HG03103 (cell line): ENCODE data around the gene CCNG2.
A peak's percentile ranks its signal among the peaks of the same experiment; 100 is the strongest.
"Not testable (repeated sequence)": the region's sequence is repeated elsewhere in the genome, so short reads cannot be mapped to it uniquely, and the experiment has no call there.

Experiments
- ATAC-seq: cut with Tn5 transposase; IDR thresholded peaks from one replicate; pipeline ENCODE4 v1.9.1; 2021; ENCODE audit warnings: low read depth; ENCODE audit not compliant: unreplicated experiment

CCNG2 gene, protein sequence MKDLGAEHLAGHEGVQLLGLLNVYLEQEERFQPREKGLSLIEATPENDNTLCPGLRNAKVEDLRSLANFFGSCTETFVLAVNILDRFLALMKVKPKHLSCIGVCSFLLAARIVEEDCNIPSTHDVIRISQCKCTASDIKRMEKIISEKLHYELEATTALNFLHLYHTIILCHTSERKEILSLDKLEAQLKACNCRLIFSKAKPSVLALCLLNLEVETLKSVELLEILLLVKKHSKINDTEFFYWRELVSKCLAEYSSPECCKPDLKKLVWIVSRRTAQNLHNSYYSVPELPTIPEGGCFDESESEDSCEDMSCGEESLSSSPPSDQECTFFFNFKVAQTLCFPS

DNA sequence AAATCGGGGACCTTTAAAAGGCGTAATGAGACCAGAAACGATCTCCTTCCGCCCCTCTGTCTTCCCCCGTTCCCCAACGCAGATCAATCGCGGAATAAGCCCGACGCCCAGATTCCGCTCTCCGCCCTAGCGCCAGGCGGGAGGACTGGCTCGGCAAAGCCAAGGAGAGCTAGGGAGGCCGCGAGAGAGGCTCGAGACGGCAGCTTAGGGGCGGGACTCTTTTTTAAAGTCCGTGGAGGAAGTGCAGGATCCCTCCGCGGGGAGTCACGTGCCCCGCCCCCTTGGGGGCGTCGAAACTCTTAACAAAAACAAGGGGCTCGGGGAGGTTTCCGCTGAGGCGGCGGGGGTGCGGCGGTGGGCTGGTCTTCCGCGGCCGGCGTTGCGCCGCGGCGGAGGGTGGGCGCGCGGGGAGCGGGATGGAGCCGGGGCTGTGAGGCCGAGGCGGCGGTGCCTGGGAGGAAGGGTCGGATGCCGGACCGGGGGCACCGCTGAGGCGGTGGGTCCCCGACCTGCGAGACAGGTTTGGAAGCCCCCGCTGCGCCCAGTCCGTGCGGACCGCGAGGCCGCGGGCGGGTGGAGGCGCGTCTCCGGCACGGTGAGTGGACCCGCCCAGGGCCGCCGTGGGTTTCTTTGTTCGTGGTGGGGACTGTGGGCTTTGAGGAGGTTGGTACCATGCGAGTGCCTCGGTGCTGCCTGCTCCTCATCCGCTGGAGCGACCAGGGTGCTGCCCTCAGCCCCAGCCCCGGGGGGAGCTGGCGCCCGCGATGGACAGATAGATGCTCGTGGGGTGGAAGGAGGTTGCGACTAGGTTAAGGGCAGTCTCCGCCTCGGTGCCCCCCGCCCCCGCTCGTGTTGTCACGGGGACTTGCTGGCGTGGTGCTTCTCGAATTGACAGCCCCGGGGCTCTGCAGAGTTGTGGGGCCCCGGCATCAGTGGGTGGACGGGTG, at the start of gene CCNG2:
CCNG2 (plus strand) TSS at position 296 of the 947 bp plus-strand sequence. CDS start 1,326 bp downstream, outside the sequence.
- peak; percentile 9 for ATAC-seq

- ATAC-seq: no peak
Measured at GRCh38 chr4:77110730-77111129, 46.3 kb upstream of the CCNG2 start.

- ATAC-seq: no peak
Measured at GRCh38 chr4:77113069-77113468, 43.9 kb upstream of the CCNG2 start.

GRCh38 chr4:77117721-77118120, 39.3 kb upstream of the CCNG2 start:
- no peak for ATAC-seq

DNA sequence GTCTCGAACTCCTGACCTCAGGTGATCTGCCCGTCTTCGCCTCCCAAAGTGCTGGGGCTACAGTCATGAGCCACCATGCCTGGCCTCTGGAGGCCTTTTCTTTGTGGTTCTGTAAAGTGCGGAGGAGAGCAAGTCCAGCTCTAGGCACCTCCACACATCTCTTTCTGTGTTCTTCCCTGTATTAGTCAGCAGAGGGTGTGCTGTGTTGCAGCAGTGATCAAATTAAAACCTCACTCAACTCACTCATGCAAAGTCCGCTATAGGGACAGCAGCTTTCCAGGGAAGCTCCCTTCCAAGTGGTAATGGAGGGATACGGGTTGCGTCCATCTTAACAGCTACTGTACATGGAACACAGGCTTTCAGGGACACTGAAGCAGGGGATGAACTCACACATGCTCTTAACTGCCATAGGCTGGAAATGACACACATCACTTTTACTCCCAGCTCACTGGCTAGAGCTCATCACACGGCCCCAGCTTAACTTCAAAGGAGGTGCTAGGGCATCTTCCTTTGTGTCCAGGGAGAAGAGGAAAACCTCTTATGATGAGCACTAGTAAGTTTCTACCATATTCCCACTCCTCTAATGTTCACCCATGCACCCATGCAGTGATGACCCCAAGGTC, 36.0 kb upstream of the CCNG2 start:
- peak; percentile 71 for ATAC-seq

- no peak for ATAC-seq
Measured at GRCh38 chr4:77121736-77122240, 35.2 kb upstream of the CCNG2 start.

DNA sequence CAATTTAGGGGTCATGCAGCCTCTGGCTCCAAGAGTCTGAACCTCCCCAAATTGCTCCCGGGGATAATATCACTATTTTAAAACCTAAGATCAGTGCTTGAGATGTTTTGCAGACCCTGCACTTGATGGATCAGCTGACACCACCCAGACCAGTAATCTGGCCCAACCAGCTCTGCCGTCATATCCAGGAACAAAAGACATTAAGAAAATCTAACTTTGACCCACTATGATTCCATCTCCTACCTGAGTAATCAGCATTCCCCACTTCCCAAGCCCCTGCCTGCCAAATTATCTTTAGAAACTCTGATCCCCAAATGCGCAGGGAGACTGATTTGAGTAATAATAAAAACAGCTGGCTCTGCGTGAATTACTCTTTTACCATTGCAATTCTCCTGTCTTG, 34.4 kb upstream of the CCNG2 start:
- ATAC-seq: no peak

- peak; percentile 41 for ATAC-seq
Measured at GRCh38 chr4:77123411-77123810, 33.6 kb upstream of the CCNG2 start.

DNA sequence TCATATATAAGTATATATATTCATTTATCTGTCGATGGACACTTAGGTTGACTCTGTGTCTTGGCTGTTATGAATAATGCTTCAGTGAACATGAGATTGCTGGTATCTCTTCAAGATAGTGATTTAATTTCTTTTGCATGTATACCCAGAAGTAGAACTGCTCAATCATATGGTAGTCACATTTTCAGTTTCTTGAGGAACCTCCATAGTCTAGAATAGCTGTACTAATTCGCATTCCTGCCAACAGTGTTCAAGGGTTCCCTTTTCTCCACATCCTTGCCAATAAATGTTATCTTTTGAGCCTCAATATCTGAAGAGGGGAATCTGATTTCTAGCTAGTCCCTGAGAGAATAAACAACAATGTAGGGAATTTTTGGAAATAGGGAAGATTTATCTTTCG, 32.4 kb upstream of the CCNG2 start:
- ATAC-seq: no peak

DNA sequence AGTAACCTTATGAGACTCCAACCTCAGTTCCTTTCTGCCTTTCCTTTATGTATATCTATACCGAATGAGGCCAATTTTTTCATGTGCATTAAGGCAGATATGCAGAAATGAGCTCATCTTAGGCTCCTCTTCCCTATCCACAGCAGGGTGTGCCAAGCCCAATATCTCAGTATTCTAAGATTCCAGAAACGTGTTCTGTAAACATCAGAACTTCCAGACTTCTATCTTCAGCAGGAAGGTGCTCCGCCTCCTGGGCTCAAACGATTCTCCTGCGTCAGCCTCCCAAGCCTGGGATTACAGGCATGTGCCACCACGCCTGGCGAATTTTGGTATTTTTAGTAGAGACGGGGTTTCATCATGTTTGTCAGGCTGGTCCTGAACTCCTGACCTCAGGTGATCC, 31.0 kb upstream of the CCNG2 start:
- no peak for ATAC-seq

DNA sequence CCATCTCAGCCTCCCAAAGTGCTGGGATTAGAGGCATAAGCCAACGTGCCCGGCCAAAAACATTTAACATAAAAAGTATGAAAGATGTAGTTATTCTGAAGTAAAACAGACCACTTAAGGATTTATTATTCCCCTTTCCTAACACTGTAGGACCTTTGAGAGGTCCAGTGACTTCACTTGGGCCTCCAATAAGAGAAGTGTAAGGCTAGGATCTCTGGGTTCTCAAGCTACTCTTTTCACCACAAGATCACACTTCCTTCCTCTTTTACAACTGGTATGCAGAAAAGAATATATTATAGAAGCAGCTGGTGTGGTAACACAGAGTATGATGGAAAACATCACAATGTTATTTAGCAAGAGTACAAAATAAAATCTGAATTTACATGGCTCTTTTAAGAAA, 30.2 kb upstream of the CCNG2 start:
- ATAC-seq: peak; percentile 78

DNA sequence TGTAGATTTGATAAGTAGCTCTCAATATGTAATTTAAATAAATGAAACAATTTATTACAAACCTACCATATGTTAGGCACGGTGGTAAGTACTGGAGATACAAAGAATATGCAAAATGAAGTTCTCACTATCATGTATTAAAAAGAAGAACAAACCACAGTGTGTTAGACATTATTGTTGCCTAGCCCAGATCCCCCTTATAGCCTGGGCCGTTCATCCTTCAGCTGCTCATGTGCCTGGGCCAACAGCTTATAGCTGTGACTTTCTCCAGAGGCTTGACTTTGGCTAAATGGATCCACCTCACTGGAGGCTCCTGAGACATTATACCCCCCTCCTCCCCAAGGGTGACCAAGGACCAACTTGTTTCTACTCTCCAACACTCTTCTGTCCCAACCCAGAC, 29.8 kb upstream of the CCNG2 start:
- peak; percentile 30 for ATAC-seq

DNA sequence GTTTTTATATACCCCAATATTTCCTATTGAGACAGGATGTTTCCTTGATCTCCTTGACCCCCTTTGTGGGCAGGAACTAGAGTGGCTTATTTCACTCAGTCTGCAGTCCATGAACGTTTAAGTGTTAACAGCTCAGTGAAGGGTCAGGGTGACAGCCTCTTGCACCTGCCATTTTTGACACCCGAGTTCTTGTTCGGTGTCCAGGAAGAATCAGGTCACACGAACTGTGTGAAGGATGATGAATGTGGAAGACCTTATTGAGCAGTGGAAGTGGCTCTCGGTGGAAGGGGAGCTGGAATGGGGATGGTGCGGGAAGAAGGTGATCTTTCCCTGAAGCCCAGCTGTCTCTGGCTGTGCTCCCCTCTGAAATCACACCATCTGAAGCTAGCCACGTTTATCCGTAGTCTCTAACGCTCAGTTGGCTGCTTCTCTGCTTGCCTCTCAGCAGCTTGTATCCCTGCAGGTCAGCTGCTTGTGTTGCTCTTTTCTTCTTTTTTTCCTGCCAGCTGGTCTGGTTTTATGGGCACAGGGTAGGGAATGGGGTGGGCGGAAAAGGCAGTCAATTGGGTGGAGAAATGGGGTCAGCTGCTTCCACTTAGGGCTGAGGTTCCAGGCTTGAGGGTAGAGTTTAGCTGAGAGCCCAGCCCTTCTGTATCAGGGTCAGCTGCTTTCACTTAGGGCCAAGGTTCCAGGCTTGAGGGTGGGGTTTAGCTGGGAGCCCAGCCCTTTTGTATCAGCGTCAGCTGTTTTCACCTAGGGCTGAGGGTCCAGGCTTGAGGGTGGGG, 29.0 kb upstream of the CCNG2 start:
- ATAC-seq: no peak

GRCh38 chr4:77132652-77133312, 24.2 kb upstream of the CCNG2 start:
- ATAC-seq: no peak

- not testable (repeated sequence) for ATAC-seq
Measured at GRCh38 chr4:77137448-77137847, 19.6 kb upstream of the CCNG2 start.

GRCh38 chr4:77141964-77142645, 14.9 kb upstream of the CCNG2 start:
- ATAC-seq: no peak

- no peak for ATAC-seq
Measured at GRCh38 chr4:77142646-77143028, 14.4 kb upstream of the CCNG2 start.

- no peak for ATAC-seq
Measured at GRCh38 chr4:77143091-77143490, 13.9 kb upstream of the CCNG2 start.

- ATAC-seq: no peak
Measured at GRCh38 chr4:77145842-77146185, 11.2 kb upstream of the CCNG2 start.
